HepG2 (cell line): ENCODE data around the gene MMP23B. TPM values are rescaled to one million over a fixed set of nuclear protein-coding genes. Genes with fewer than 3 reads are reported as not detected.

ENCODE experiments used
- ATAC-seq: fragments of 200-7000 bp; cut with Tn5 transposase; 3 replicates; pipeline ENCODE4 v1.9.1; 2020; ENCODE audit warnings: mild to moderate bottlenecking, moderate library complexity
- BruUV-seq: library from RNA; stranded (reverse); fragments of 400-500 nt; replicated peaks from 2 replicates; lab custom pipeline; 2021; lab: Mats Ljungman, UMichigan
- CTCF ChIA-PET: fragments of 300-600 bp; formaldehyde crosslinking; extraction: SDS; loops from one replicate; lab custom pipeline; 2021; ENCODE audit warnings: low total read pairs, inconsistent platforms, low intra/inter-chr PET ratio; lab: Yijun Ruan, JAX
- POLR2A ChIA-PET: fragments of 350-600 bp; sonication (Branson Sonifier 250); formaldehyde crosslinking; loops from one replicate; lab custom pipeline; 2020; ENCODE audit warnings: antibody characterized with exemption, inconsistent platforms; lab: Yijun Ruan, JAX
- DNase-seq: peaks from one replicate; pipeline ENCODE4 v3.0.0-alpha.2; 2015; ENCODE audit warnings: low spot score
- FAIRE-seq: peaks from 3 replicates; lab custom pipeline; 2011; peaks lifted over from hg19 to GRCh38; lab: Jason Lieb, UNC
- H2AFZ ChIP-seq: one replicate; pipeline ENCODE4 v1.6.1; 2011; ENCODE audit warnings: low read length, inconsistent platforms
- H3K27ac ChIP-seq: fragments of 300-600 bp; 3 replicates; pipeline ENCODE4 v1.8.0; 2011; ENCODE audit warnings: mixed run types, mild to moderate bottlenecking, mixed read lengths, low read length, inconsistent platforms; ENCODE audit not compliant: insufficient read depth; ENCODE audit errors: extremely low read length
- H3K27me3 ChIP-seq, 2 experiments: fragments of 200-600 bp in 1 of 2; 2 replicates in 1 of 2; 3 replicates in 1 of 2; pipeline versions ENCODE4 v1.6.0 to v1.8.0; 2011; ENCODE audit warnings: low read length in 2 of 2, mild to moderate bottlenecking in 2 of 2, moderate library complexity in 2 of 2, inconsistent platforms in 1 of 2; ENCODE audit not compliant: insufficient read depth in 2 of 2, control insufficient read depth in 1 of 2
- H3K36me3 ChIP-seq, 2 experiments: fragments of 200-600 bp in 1 of 2; replicated peaks in 1 of 2; 2 replicates in 1 of 2; 3 replicates in 1 of 2; pipeline versions ENCODE4 v1.5.1 to v1.8.0; 2011; ENCODE audit warnings: low read length in 2 of 2, inconsistent platforms in 1 of 2; ENCODE audit not compliant: insufficient read depth in 2 of 2, control insufficient read depth in 1 of 2
- H3K4me1 ChIP-seq: 2 replicates; pipeline ENCODE4 v1.5.1; 2012; ENCODE audit warnings: low read length, inconsistent platforms; ENCODE audit not compliant: insufficient read depth
- H3K4me2 ChIP-seq: 2 replicates; pipeline ENCODE4 v1.6.0; 2011; ENCODE audit warnings: low read depth, low read length, inconsistent platforms
- H3K4me3 ChIP-seq, 3 experiments: fragments of 200-600 bp in 1 of 3; sonication (generic), shearing (Covaris generic) in 1 of 3; replicated peaks in 1 of 3; 2 replicates each; pipeline ENCODE4 v1.5.1; 2011 to 2016; ENCODE audit warnings: low read length in 3 of 3, inconsistent platforms in 2 of 3, low read depth in 2 of 3, mild to moderate bottlenecking in 2 of 3, control low read depth in 1 of 3, mixed read lengths in 1 of 3; ENCODE audit not compliant: insufficient read depth in 1 of 3
- H3K79me2 ChIP-seq: one replicate; pipeline ENCODE4 v1.6.1; 2011; ENCODE audit warnings: low read length, inconsistent platforms; ENCODE audit not compliant: insufficient read depth
- H3K9ac ChIP-seq: 2 replicates; pipeline ENCODE4 v1.6.0; 2011; ENCODE audit warnings: mild to moderate bottlenecking, low read depth, low read length, inconsistent platforms; ENCODE audit not compliant: insufficient read depth
- H3K9me3 ChIP-seq: 2 replicates; pipeline ENCODE4 v1.5.1; 2012; ENCODE audit warnings: mild to moderate bottlenecking, low read length
- H4K20me1 ChIP-seq: 2 replicates; pipeline ENCODE4 v1.6.0; 2011; ENCODE audit warnings: inconsistent platforms, mild to moderate bottlenecking, low read length, moderate library complexity; ENCODE audit not compliant: insufficient read depth
- CHD4 ChIP-seq: fragments of 200-600 bp; sonication (generic); IDR thresholded peaks from 2 replicates; pipeline ENCODE4 v1.7.0; 2017; ENCODE audit warnings: mild to moderate bottlenecking, low read length, borderline replicate concordance
- EED ChIP-seq: sonication (generic); formaldehyde crosslinking; IDR thresholded peaks from 2 replicates; pipeline ENCODE4 v1.5.0; 2020; ENCODE audit warnings: mild to moderate bottlenecking, missing genetic modification reagents
- IKZF1 ChIP-seq: fragments of 450-650 bp; IDR thresholded peaks from 2 replicates; pipeline ENCODE4 v1.7.1; 2016
- KAT7 ChIP-seq: IDR thresholded peaks from 2 replicates; pipeline ENCODE4 v1.6.1; 2018; ENCODE audit warnings: borderline replicate concordance, missing compliant biosample characterization
- KDM5A ChIP-seq: fragments of 200-600 bp; sonication (generic); IDR thresholded peaks from 2 replicates; pipeline ENCODE4 v1.7.0; 2018; ENCODE audit warnings: antibody characterized with exemption, mild to moderate bottlenecking, low read length, borderline replicate concordance
- NFE2L1 ChIP-seq: sonication (generic); formaldehyde crosslinking; IDR thresholded peaks from 2 replicates; pipeline ENCODE4 v1.4.0; 2020; ENCODE audit warnings: missing genetic modification reagents, mild to moderate bottlenecking, borderline replicate concordance
- RARA ChIP-seq: IDR thresholded peaks from 2 replicates; pipeline ENCODE4 v1.6.1; 2016; ENCODE audit warnings: missing genetic modification reagents, missing compliant biosample characterization
- SIN3B ChIP-seq: fragments of 150-350 bp; IDR thresholded peaks from 2 replicates; pipeline ENCODE4 v1.6.1; 2014; ENCODE audit warnings: low read length
- SKI ChIP-seq: fragments of 450-650 bp; IDR thresholded peaks from one replicate; pipeline ENCODE4 v1.6.1; 2018; ENCODE audit warnings: mild to moderate bottlenecking; ENCODE audit not compliant: partially characterized antibody
- SP140L ChIP-seq: sonication (generic); formaldehyde crosslinking; IDR thresholded peaks from 2 replicates; pipeline ENCODE4 v1.4.0; 2020; ENCODE audit warnings: missing genetic modification reagents, borderline replicate concordance
- ZFX ChIP-seq: sonication (generic); formaldehyde crosslinking; IDR thresholded peaks from 2 replicates; pipeline ENCODE4 v1.4.0; 2020; ENCODE audit warnings: mild to moderate bottlenecking, low read depth, missing genetic modification reagents, moderate library complexity
- ZNF12 ChIP-seq: sonication (generic); formaldehyde crosslinking; IDR thresholded peaks from 2 replicates; pipeline ENCODE4 v1.5.0; 2020; ENCODE audit warnings: missing genetic modification reagents
- ZNF260 ChIP-seq: sonication (generic); formaldehyde crosslinking; IDR thresholded peaks from 2 replicates; pipeline ENCODE4 v1.4.0; 2020; ENCODE audit warnings: missing genetic modification reagents, low read depth, mild to moderate bottlenecking, borderline replicate concordance
- ZNF782 ChIP-seq: sonication (generic); formaldehyde crosslinking; IDR thresholded peaks from 2 replicates; pipeline ENCODE4 v1.4.0; 2020; ENCODE audit warnings: missing genetic modification reagents, mild to moderate bottlenecking, borderline replicate concordance
- WGBS: methylation state at CpG from one replicate; pipeline ENCODE4 v1.1.6; 2017; ENCODE audit warnings: low lambda C conversion rate; 5-methylcytosine and 5-hydroxymethylcytosine counted together
- in situ Hi-C: cut with HindIII; loops from 2 replicates; pipeline ENCODE4 v1.10.0; 2017; ENCODE audit warnings: low pct_unique_long_range_greater_than_20kb; ENCODE audit not compliant: extremely low pct_ligation_motif_present
- intact Hi-C: fragments of 100-400 bp; cut with micrococcal nuclease; formaldehyde crosslinking; loops from one replicate; pipeline ENCODE4 v1.10.0; 2022; ENCODE audit not compliant: unreplicated experiment
- polyA plus RNA-seq, 8 experiments: library from polyadenylated mRNA; depleted of rRNA in 3 of 8; stranded (reverse) in 7 of 8; unstranded in 1 of 8; fragments of >200 nt; fragmentation: Illumina TruSeq in 4 of 8; extraction: Trizol in 4 of 8; gene quantifications; 2 replicates each; pipeline versions ENCODE4 v1.2.1 to v1.2.3, GENCODE V29; 2011 to 2016; ENCODE audit warnings: low read depth in 4 of 8, missing spikeins in 1 of 8, mixed read lengths in 1 of 8; ENCODE audit not compliant: insufficient read depth in 1 of 8
- total RNA-seq, 5 experiments: library from RNA; depleted of rRNA; stranded (reverse); fragments of >200 nt; fragmentation: Illumina TruSeq; extraction: Trizol; gene quantifications; 2 replicates each; pipeline ENCODE4 v1.2.3, GENCODE V29; 2016; ENCODE audit warnings: low read depth in 1 of 5
- TF ChIP-seq, protein P1 (sequence below): sonication (generic); formaldehyde crosslinking; IDR thresholded peaks from 2 replicates; pipeline ENCODE4 v1.4.0; 2020; ENCODE audit warnings: low read depth, missing genetic modification reagents
- TF ChIP-seq, protein P2 (sequence below): sonication (generic); formaldehyde crosslinking; IDR thresholded peaks from 2 replicates; pipeline ENCODE4 v1.5.1; 2020; ENCODE audit warnings: missing genetic modification reagents, mild to moderate bottlenecking, borderline replicate concordance
- TF ChIP-seq, protein P3 (sequence below): sonication (generic); formaldehyde crosslinking; IDR thresholded peaks from 2 replicates; pipeline ENCODE4 v1.4.0; 2020; ENCODE audit warnings: missing genetic modification reagents, borderline replicate concordance

The MMP23B gene
- total and polyA plus RNA-seq, 2 of the 13 experiments (the other 11 are each of a cell fraction or from before 2014, with no cell fraction given), result 0.61 to 0.75 TPM

DNA sequence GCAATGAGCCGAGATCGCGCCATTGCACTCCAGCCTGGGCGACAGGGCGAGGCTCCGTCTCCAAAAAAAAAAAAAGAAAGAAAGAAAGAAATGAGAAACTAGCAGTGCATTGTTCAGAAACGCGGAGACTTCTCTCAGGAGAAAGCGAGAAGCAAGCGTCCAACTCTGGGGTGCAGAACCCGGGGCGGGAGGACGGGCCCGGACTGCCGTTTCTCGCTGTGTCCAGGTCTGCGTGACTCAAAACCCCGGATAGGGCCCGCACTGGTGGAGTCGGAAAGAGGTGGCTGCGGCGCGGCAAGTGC lies 17.1 kb upstream of the MMP23B start:
- no peak overlapping the region for H2AFZ ChIP-seq
- peak overlapping the region; percentile 90 to 100 (median 98) for H3K4me3 ChIP-seq
- peaks cover 8% of the 10 kb centered on the region; the same call in 1 of the 2 replicates for H4K20me1 ChIP-seq
- WGBS, result 2% methylated on average over 15 of the region's 23 CpGs
- peak overlapping the region; percentile 100 for H3K9ac ChIP-seq
- BruUV-seq, result no TSS peak
- CTCF ChIA-PET, result no interaction called here
- peaks cover 1 to 14% of the 10 kb centered on the region in 2 experiments; a peak in 2 of 5 replicates for H3K36me3 ChIP-seq
- ATAC-seq, result no peak
- H3K79me2 ChIP-seq, result peaks cover 18% of the 10 kb centered on the region
- no peaks in the 10 kb centered on the region for H3K9me3 ChIP-seq
- POLR2A ChIA-PET, result interaction anchor here (0.7 to 3.3 kb wide), 9 partner anchors 11 to 167 kb away, joined by 3 to 29 read pairs (median 4); partner anchors contain the start of gene ATAD3A
- peak overlapping the region; percentile 82 for H3K4me2 ChIP-seq
- intact Hi-C loops (loop anchor here (5.0 kb wide), 1 partner anchor 38 kb away; no protein-coding TSS in a partner anchor), in situ Hi-C loops (loop anchor here (5.0 kb wide), 1 partner anchor 38 kb away; no protein-coding TSS in a partner anchor)
- H3K27me3 ChIP-seq, result no peaks in the 10 kb centered on the region; a peak in 2 of 5 replicates
- FAIRE-seq, result no peak
- H3K4me1 ChIP-seq, result peaks cover 46% of the 10 kb centered on the region
- H3K27ac ChIP-seq, result peak overlapping the region; percentile 99
- DNase-seq, result no peak
- TF ChIP-seq, protein P1, sequence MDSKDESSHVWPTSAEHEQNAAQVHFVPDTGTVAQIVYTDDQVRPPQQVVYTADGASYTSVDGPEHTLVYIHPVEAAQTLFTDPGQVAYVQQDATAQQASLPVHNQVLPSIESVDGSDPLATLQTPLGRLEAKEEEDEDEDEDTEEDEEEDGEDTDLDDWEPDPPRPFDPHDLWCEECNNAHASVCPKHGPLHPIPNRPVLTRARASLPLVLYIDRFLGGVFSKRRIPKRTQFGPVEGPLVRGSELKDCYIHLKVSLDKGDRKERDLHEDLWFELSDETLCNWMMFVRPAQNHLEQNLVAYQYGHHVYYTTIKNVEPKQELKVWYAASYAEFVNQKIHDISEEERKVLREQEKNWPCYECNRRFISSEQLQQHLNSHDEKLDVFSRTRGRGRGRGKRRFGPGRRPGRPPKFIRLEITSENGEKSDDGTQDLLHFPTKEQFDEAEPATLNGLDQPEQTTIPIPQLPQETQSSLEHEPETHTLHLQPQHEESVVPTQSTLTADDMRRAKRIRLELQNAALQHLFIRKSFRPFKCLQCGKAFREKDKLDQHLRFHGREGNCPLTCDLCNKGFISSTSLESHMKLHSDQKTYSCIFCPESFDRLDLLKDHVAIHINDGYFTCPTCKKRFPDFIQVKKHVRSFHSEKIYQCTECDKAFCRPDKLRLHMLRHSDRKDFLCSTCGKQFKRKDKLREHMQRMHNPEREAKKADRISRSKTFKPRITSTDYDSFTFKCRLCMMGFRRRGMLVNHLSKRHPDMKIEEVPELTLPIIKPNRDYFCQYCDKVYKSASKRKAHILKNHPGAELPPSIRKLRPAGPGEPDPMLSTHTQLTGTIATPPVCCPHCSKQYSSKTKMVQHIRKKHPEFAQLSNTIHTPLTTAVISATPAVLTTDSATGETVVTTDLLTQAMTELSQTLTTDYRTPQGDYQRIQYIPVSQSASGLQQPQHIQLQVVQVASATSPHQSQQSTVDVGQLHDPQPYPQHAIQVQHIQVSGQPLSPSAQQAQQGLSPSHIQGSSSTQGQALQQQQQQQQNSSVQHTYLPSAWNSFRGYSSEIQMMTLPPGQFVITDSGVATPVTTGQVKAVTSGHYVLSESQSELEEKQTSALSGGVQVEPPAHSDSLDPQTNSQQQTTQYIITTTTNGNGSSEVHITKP (CRISPR knock-in tag), result 0 out of 2 replicates have a peak, but pooled peaks have one; percentile 5
- 0 out of 2 replicates have a peak, but pooled peaks have one; percentile 5 for TF ChIP-seq KDM5A
- no peak for TF ChIP-seq NFE2L1 (CRISPR knock-in tag)
- no peak for TF ChIP-seq ZFX
- TF ChIP-seq IKZF1, result no peak
- TF ChIP-seq SIN3B, result no peak
- TF ChIP-seq RARA (CRISPR knock-in tag), result no peak
- TF ChIP-seq ZNF12, result no peak
- TF ChIP-seq, protein P2, sequence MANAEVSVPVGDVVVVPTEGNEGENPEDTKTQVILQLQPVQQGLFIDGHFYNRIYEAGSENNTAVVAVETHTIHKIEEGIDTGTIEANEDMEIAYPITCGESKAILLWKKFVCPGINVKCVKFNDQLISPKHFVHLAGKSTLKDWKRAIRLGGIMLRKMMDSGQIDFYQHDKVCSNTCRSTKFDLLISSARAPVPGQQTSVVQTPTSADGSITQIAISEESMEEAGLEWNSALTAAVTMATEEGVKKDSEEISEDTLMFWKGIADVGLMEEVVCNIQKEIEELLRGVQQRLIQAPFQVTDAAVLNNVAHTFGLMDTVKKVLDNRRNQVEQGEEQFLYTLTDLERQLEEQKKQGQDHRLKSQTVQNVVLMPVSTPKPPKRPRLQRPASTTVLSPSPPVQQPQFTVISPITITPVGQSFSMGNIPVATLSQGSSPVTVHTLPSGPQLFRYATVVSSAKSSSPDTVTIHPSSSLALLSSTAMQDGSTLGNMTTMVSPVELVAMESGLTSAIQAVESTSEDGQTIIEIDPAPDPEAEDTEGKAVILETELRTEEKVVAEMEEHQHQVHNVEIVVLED (CRISPR knock-in tag), result no peak
- 0 out of 2 replicates have a peak, but pooled peaks have one; percentile 0 for TF ChIP-seq KAT7 (CRISPR knock-in tag)
- TF ChIP-seq CHD4, result no peak
- no peak for TF ChIP-seq SKI
- no peak for TF ChIP-seq ZNF782 (CRISPR knock-in tag)
- 0 out of 2 replicates have a peak, but pooled peaks have one; percentile 8 for TF ChIP-seq SP140L (CRISPR knock-in tag)
- TF ChIP-seq, protein P3, sequence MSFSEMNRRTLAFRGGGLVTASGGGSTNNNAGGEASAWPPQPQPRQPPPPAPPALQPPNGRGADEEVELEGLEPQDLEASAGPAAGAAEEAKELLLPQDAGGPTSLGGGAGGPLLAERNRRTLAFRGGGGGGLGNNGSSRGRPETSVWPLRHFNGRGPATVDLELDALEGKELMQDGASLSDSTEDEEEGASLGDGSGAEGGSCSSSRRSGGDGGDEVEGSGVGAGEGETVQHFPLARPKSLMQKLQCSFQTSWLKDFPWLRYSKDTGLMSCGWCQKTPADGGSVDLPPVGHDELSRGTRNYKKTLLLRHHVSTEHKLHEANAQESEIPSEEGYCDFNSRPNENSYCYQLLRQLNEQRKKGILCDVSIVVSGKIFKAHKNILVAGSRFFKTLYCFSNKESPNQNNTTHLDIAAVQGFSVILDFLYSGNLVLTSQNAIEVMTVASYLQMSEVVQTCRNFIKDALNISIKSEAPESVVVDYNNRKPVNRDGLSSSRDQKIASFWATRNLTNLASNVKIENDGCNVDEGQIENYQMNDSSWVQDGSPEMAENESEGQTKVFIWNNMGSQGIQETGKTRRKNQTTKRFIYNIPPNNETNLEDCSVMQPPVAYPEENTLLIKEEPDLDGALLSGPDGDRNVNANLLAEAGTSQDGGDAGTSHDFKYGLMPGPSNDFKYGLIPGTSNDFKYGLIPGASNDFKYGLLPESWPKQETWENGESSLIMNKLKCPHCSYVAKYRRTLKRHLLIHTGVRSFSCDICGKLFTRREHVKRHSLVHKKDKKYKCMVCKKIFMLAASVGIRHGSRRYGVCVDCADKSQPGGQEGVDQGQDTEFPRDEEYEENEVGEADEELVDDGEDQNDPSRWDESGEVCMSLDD (CRISPR knock-in tag), result no peak
- TF ChIP-seq EED, result no peak
- no peak for TF ChIP-seq ZNF260 (CRISPR knock-in tag)
